Embryonic facial prominence (tissue), 1 donor: ENCODE data around the gene LONRF2.
"Not testable (repeated sequence)": the region's sequence is repeated elsewhere in the genome, so short reads cannot be mapped to it uniquely, and the experiment has no call there.

ENCODE experiments used
- DNase-seq: peaks from one replicate; pipeline ENCODE4 v3.0.0-alpha.2; 2016; ENCODE audit errors: extremely low spot score

Gene LONRF2

DNA sequence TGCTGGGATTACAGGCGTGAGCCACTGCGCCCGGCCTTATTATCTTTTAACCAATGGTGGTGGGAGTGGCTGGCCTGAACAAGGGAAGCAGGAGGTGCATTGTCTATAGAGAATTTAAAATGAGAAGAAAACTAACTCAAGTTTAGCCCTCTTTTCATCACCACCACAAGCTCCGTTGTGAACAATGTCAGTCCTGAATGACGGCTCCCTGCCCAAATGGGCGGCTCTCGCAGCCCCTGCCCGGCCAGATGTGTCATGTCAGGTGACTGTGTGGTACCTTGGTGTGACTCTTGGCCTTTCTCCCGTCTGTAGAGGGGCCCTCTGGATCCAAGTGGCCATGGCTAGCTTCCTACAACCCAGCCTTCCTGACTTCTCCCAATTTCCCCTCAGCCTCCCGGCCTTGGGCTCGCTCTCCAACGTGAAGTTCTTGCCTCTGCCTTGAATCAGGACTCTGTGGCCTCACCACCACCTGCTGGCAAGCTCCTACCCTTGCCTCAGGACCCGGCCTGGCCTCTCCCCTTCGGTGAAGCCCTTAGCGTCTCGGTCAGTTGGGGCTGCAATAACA lies 67.6 kb downstream of the LONRF2 start:
- DNase-seq = no peak

DNA sequence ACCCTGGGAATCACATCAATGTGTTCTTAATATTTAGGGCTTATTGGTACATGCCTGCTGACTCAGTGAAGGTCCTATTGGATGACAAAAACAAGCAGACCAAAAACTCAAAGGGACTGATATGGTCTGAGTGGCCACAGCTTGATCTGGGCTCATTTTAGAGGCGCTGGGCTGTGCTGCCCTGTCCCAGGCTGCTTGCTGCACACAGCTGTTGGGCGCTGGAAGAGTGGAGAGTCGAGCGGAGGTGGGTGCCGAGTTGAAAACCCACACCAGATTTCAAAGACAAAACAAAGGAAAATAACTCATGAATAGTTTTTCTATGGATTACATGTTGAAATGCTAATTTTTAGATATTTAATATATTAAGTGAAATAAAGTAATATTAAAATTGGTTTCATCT lies 68.5 kb downstream of the LONRF2 start:
- no peak for DNase-seq

GRCh38 chr2:100252811-100253698 lies 69.2 kb downstream of the LONRF2 start:
- no peak for DNase-seq

GRCh38 chr2:100250645-100251044 lies 71.7 kb downstream of the LONRF2 start:
- no peak for DNase-seq

- DNase-seq = no peak
Observed at GRCh38 chr2:100248971-100249370, 73.3 kb downstream of the LONRF2 start.

GRCh38 chr2:100248556-100248955 lies 73.7 kb downstream of the LONRF2 start:
- not testable (repeated sequence) for DNase-seq

GRCh38 chr2:100248044-100248330 lies 74.3 kb downstream of the LONRF2 start:
- no peak for DNase-seq

DNA sequence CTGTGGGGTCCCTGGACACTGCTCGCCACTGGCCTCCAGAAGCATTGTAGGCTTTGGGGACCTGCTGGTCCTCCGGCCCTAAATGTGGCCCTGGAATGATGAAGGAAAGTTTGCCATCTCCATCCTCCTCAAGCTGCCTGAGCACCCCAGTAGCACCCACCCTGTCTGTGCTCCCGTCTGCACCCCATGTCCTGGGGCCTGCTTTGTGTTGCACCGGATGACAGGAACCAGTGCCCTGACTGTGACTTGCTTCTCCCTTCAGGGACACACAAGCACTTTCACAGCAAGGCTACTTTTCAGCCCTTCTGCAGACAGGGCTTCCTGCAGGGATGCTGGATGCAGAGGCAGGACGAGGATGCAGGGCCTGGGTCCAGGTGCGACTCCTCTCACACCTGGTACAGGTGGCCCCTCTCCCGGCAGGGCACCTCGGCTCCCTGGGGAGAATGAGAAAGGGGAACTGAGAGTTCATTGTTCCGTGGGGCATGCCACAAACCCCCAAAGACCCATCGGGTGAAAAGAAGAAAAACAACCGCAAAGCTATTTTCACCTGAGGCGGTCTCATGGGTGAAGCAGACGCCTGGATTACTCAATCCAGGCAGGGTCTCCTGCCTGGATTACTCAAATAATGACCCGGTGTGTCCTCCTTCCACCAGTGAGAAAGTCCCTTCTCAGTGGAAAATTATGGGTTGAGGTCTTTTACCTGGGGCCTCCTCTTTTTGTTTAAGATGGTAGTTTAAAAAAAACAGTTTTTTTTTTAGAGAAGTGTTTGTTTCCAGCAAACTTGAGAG lies 74.9 kb downstream of the LONRF2 start:
- no peak for DNase-seq

DNA sequence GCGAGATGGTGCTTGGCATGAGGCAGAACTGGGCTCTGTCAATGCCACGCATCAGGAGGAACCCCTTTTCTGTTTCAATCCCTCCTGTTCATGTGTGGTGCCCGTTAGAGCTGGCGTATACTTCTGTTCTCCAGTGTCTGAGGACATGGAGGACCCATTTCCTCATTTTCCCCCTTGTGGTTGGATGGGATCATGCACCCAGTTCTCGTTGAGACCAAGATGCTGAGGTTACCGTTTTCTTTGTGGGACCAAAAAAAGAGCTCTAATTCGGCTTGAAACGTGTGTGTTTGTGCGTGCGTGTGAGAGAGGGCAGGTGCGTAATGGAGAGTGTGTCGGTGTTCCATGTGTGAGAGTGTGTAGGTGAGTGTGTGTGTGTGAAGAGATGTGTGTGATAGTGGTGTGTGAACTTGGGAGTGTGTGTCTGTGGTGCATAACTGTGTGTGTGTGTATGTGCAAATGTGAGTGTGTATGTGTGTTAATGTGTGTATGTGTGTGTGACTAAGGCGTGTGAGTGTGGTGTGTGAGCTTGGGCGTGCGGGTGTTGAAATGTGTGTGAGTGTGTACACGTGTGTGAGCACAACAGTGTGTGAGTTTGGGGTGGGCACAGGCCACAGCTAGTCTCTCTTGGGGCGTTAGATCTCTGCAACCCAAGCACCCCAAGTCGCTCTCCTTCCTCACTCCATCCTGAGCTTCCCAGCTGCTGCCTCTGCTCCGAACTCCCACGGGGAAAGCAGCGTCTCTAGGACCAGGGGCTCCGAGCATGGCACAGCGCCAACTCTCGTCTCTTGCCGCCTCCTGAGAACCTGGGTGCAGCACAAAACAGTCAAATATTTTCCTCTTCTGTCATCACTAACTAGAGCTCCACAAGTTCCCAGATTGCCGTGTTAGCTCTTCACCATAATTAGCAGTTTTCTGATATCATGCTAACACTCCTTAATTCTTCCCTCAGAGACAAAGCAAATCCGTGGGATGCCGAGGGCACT lies 75.8 kb downstream of the LONRF2 start:
- no peak for DNase-seq

GRCh38 chr2:100245681-100246080 lies 76.6 kb downstream of the LONRF2 start:
- no peak for DNase-seq

GRCh38 chr2:100244881-100245605 lies 77.3 kb downstream of the LONRF2 start:
- DNase-seq = no peak

DNA sequence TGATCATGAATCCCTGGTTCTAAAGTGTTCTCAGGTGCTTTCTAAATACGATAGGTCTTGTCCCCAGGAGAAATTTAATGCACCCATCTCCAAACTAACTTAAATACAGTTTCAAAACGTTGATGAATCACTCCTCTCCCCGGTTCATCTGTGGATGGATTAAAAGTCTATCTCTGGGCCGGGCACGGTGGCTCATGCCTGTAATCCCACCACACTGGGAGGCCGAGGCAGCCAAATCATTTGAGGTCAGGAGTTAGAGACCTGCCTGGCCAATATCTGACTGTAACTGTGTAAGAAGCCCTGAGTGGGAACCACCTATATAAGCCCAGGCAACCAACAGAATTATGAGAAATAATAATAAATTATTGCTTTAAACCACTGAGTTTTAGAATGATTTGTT lies 78.7 kb downstream of the LONRF2 start:
- no peak for DNase-seq

DNA sequence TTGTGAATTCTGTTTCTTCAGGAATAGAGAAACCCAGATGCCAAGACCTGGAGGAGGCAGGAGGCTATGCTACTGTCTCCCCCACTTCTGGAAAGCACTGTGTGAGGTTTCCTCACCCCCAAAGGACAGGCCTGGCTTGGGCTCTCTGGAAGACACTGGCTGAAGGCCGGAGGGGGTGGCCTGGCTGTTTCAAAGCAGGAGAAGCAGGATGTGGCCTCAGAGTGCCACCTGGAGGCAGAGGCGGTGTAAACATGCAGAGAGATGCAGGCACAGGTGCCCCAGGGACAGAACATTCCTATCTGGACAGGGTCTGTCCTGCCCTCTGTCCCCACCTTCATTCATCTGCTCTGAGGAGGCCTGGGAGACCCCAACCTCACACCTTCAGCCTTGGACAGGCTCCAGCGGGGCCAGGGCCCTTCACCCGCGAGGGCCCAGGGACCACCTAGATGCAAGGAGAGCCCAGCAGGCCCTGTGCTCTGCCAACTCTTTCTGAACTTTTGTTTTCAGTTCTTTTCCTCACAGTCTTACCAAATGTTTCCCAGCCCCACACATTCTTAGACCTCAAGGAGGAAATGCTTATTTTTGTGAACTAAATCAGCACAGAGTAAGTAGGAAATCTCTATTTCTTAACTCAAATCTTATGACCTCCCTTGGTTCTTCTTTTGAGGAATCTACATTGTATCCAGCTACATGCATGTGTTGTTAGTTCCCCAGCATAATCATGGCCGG lies 79.2 kb downstream of the LONRF2 start:
- DNase-seq = no peak

DNA sequence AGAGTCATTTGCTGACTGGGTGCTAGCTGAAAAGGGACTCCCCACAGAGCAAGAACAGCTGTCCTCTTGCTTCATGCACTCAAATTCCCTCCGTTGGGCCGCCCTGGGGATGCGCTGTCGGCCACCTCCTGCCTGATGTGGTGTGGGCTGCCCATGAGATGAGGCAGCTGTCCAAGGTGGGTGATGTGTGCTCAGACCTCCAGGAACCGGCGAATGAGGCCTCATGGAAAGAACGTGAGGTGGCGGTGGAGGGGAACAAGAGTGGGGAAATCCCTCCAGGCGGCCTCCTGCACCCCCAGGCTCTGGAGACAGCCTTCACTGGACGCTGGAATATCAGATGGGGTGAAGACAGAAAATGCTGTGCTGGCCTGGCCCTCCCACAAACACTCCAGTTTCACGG lies 79.8 kb downstream of the LONRF2 start:
- DNase-seq = no peak

DNA sequence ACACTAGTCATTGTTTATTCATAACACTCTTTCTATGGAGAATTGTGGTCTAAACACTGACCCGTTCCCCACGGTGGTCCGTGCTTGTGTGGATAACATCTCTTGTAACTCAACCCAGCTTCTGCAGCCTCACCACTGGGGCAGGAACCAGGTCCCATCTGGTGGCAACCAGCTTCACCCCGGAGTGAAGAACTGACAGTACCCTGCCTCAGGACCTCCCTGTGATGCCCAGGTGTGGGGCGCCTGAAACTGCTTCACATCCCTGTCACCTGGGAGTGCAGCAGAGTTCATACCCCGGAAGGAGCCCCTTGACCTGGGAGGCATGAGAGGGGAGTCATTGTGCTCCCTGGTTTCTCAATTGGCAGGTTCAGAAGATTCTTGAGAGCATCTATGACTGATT lies 81.1 kb downstream of the LONRF2 start:
- no peak for DNase-seq

DNA sequence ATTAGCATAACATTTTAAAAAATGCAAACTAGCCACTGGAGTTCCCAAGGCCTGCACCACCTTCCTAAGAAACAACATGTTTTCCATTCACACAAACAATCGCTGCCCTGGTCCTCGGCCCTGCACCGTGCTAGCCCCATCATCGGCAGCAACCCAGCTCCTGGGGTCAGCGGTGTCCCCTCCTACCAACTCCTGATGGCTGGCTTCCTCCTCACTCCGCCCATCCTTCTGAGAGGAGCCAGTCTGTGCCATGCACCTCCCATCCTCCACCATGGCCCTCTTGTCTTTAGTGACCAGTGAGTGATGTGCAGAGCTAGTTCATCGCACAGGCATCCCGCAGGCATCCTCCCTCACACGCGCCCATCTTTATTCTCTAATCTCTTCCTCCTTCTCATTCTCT lies 81.9 kb downstream of the LONRF2 start:
- DNase-seq = no peak

DNA sequence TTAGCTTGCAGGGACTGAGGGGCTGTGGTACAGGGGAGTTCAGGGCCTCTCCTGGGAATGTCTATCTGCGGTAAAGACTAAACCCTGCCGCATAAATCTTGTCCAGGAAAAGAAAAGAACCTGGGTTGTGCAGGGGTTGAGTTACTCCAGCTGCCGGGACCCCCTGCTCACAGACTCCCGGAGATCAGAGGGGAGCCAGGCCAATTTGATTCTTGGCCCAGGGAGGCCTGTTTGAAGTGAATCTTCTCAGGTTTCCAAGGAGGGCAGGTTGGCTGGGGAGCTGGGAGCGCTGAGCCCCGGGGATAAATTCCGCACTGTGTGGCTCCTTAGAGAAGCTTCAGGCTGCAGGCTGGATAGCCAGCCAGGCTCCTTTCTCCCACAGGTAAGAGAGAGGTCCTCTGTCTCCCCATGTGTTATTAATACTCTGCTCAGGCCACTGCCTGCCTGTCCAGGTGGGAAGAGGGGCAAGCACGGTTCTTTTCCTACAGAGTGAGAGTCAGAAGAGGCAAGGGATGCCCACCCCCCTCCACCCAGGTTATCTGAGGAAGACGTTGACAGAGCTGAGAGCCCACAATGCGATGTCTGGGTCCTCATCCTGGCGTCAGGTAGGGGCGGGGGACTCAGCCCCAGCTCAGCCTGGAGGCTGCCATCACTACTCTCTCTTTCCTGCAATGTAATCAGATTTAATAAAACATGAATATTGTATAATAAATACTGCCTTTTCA lies 82.7 kb downstream of the LONRF2 start:
- DNase-seq = no peak

DNA sequence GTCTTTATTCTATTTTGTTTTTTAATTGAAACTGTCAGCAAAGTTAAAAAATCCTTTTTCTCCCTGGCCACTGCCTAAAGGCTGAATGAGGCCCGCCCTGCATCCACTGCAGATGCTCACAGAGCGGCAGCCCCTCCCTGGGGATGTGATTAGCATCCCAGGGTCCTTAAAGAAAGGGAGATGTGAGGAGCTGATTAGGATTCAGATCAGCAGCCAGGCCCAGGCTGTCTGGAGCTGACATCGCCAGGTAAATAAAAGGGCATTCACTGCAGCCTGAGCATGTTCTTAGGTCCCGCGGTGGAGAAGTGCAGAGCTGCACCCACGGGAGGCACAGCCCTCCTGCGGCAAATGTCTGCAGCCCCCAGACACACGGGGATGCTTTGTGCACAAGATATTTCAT lies 83.8 kb downstream of the LONRF2 start:
- no peak for DNase-seq

- DNase-seq = no peak
Observed at GRCh38 chr2:100237770-100238169, 84.5 kb downstream of the LONRF2 start.

DNA sequence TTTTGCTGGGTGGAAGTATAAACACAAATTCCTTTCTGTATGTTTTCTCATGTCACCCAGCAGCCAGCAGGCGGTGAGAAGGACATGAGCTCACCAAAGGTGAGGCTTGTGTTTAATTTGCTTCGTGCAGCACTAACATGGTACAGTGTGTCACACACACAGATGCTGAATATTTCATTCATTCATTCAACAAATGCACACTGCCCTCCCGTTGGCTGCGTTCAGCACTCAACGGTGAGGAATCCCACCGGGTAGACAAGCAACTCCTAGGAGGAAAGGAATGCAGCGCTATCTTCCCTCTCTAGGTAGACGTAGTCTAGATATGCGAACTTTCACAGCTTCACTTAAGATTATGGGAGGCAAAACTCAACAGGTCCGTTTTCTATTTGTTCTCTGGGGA lies 85.1 kb downstream of the LONRF2 start:
- DNase-seq = no peak
